ENCODE data around the gene TMPRSS11E.
A peak's percentile ranks its signal among the peaks of the same experiment; 100 is the strongest.
"Not testable (repeated sequence)": the region's sequence is repeated elsewhere in the genome, so short reads cannot be mapped to it uniquely, and the experiment has no call there.

Gene TMPRSS11E

GRCh38 chr4:68461790-68462189 is 14.5 kb downstream of the TMPRSS11E start:
- DNase-seq (ENCODE audit: low read depth in 2 of 2, low spot score in 1 of 2), result no peak

- DNase-seq (ENCODE audit: low read depth in 2 of 2, low spot score in 1 of 2), result no peak
These were observed 15.4 kb downstream of the TMPRSS11E start for GRCh38 chr4:68462691-68463090.

- DNase-seq (ENCODE audit: low read depth in 2 of 2, low spot score in 1 of 2), result no peak
These were observed 16.5 kb downstream of the TMPRSS11E start for GRCh38 chr4:68463796-68464195.

GRCh38 chr4:68465058-68465457 is 17.8 kb downstream of the TMPRSS11E start:
- no peak for DNase-seq (ENCODE audit: low read depth in 2 of 2, low spot score in 1 of 2)

- no peak for DNase-seq (ENCODE audit: low read depth in 2 of 2, low spot score in 1 of 2)
These were observed 18.9 kb downstream of the TMPRSS11E start for GRCh38 chr4:68466185-68466584.

GRCh38 chr4:68466751-68467150 is 19.5 kb downstream of the TMPRSS11E start:
- no peak for DNase-seq (ENCODE audit: low read depth in 2 of 2, low spot score in 1 of 2)

- no peak for DNase-seq (ENCODE audit: low read depth in 2 of 2, low spot score in 1 of 2)
These were observed 22.2 kb downstream of the TMPRSS11E start for GRCh38 chr4:68469482-68469881.

GRCh38 chr4:68476191-68476590 is 28.9 kb downstream of the TMPRSS11E start:
- no peak for DNase-seq (ENCODE audit: low read depth in 2 of 2, low spot score in 1 of 2)

GRCh38 chr4:68489338-68489737 is 42.1 kb downstream of the TMPRSS11E start:
- no peak for DNase-seq (ENCODE audit: low read depth in 2 of 2, low spot score in 1 of 2)

GRCh38 chr4:68490826-68491457 is 43.7 kb downstream of the TMPRSS11E start:
- no peak for DNase-seq (ENCODE audit: low read depth in 2 of 2, low spot score in 1 of 2)

GRCh38 chr4:68494688-68495087 is 47.4 kb downstream of the TMPRSS11E start:
- DNase-seq (ENCODE audit: low read depth in 2 of 2, low spot score in 1 of 2), result no peak

GRCh38 chr4:68498413-68499007 is 51.2 kb downstream of the TMPRSS11E start:
- DNase-seq (ENCODE audit: low read depth in 2 of 2, low spot score in 1 of 2), result peak in 1 of 2 donors; percentile 2

- no peak for DNase-seq (ENCODE audit: low read depth in 2 of 2, low spot score in 1 of 2)
These were observed 51.8 kb downstream of the TMPRSS11E start for GRCh38 chr4:68499021-68499420.

- DNase-seq (ENCODE audit: low read depth in 2 of 2, low spot score in 1 of 2), result not testable (repeated sequence)
These were observed 56.2 kb downstream of the TMPRSS11E start for GRCh38 chr4:68503462-68503861.

GRCh38 chr4:68504836-68505235 is 57.6 kb downstream of the TMPRSS11E start:
- DNase-seq (ENCODE audit: low read depth in 2 of 2, low spot score in 1 of 2), result not testable (repeated sequence)

- not testable (repeated sequence) for DNase-seq (ENCODE audit: low read depth in 2 of 2, low spot score in 1 of 2)
These were observed 58.2 kb downstream of the TMPRSS11E start for GRCh38 chr4:68505452-68505851.

- no peak for DNase-seq (ENCODE audit: low read depth in 2 of 2, low spot score in 1 of 2)
These were observed 71.6 kb downstream of the TMPRSS11E start for GRCh38 chr4:68518889-68519288.

- DNase-seq (ENCODE audit: low read depth in 2 of 2, low spot score in 1 of 2), result no peak
These were observed 73.7 kb downstream of the TMPRSS11E start for GRCh38 chr4:68520985-68521384.

GRCh38 chr4:68522232-68522631 is 75.0 kb downstream of the TMPRSS11E start:
- not testable (repeated sequence) for DNase-seq (ENCODE audit: low read depth in 2 of 2, low spot score in 1 of 2)

GRCh38 chr4:68535974-68536373 is 88.7 kb downstream of the TMPRSS11E start:
- no peak for DNase-seq (ENCODE audit: low read depth in 2 of 2, low spot score in 1 of 2)

- no peak for DNase-seq (ENCODE audit: low read depth in 2 of 2, low spot score in 1 of 2)
These were observed 89.1 kb downstream of the TMPRSS11E start for GRCh38 chr4:68536375-68536774.

- not testable (repeated sequence) for DNase-seq (ENCODE audit: low read depth in 2 of 2, low spot score in 1 of 2)
These were observed 95.5 kb downstream of the TMPRSS11E start for GRCh38 chr4:68542742-68543141.
